Heart left ventricle (tissue), 16 donors: ENCODE data around the gene AP2A1. TPM values are rescaled to one million over a fixed set of nuclear protein-coding genes. Genes with fewer than 3 reads are reported as not detected.

Experiments used
- ATAC-seq, 4 donors: fragments of 200-7000 bp; cut with Tn5 transposase; one replicate each; pipeline ENCODE4 v1.9.1; 2020 to 2022; ENCODE audit warnings: moderate library complexity in 4 of 4, mild to moderate bottlenecking in 3 of 4, moderate number of reproducible peaks in 1 of 4
- DNase-seq, 5 donors: peaks; one replicate each; pipeline ENCODE4 v3.0.0-alpha.2; 2020
- H3K27ac ChIP-seq, 12 donors: fragments of 200-600 bp; sonication (generic) in 4 of 12; one replicate each; pipeline versions ENCODE4 v1.5.0 to v1.8.0; 2016 to 2022; ENCODE audit warnings: mild to moderate bottlenecking in 2 of 12
- H3K27me3 ChIP-seq, 9 donors: fragments of 200-600 bp; sonication (generic) in 2 of 9; one replicate each; pipeline versions ENCODE4 v1.5.1 to v1.8.0; 2016 to 2022; ENCODE audit warnings: mild to moderate bottlenecking in 3 of 9
- H3K36me3 ChIP-seq, 9 donors: fragments of 200-600 bp; sonication (generic) in 2 of 9; one replicate each; pipeline versions ENCODE4 v1.5.0 to v1.8.0; 2018 to 2022; ENCODE audit warnings: mild to moderate bottlenecking in 2 of 9
- H3K4me1 ChIP-seq, 12 donors: fragments of 200-600 bp; sonication (generic) in 4 of 12; one replicate each; pipeline versions ENCODE4 v1.5.0 to v1.8.0; 2016 to 2022; ENCODE audit warnings: mild to moderate bottlenecking in 3 of 12
- H3K4me3 ChIP-seq, 12 donors: fragments of 200-600 bp; sonication (generic) in 4 of 12; one replicate each; pipeline versions ENCODE4 v1.5.0 to v1.8.0; 2017 to 2022; ENCODE audit warnings: mild to moderate bottlenecking in 9 of 12, moderate library complexity in 4 of 12
- H3K9me3 ChIP-seq, 12 donors: fragments of 200-600 bp; sonication (generic) in 4 of 12; one replicate each; pipeline versions ENCODE4 v1.5.0 to v1.8.0; 2016 to 2022; ENCODE audit warnings: mild to moderate bottlenecking in 1 of 12
- CTCF ChIP-seq, 12 donors: fragments of 200-600 bp; sonication (generic) in 4 of 12; IDR thresholded peaks; one replicate each; pipeline versions ENCODE4 v1.5.0 to v1.8.0; 2018 to 2022; ENCODE audit warnings: antibody characterized with exemption in 12 of 12, mild to moderate bottlenecking in 5 of 12
- POLR2A ChIP-seq, 2 donors: fragments of 450-650 bp; IDR thresholded peaks; one replicate each; pipeline ENCODE4 v1.6.1; 2017; ENCODE audit warnings: antibody characterized with exemption in 2 of 2, mild to moderate bottlenecking in 2 of 2, moderate library complexity in 2 of 2
- WGBS, 4 donors: extraction: QIAGEN DNeasy Blood & Tissue Kit in 2 of 4; methylation state at CpG; one replicate each; pipeline versions ENCODE4 v1.1.5 to v1.1.7; 2013 to 2018; 5-methylcytosine and 5-hydroxymethylcytosine counted together
- intact Hi-C, 10 donors: fragments of 100-400 bp; cut with DNase I; formaldehyde crosslinking; loops; one replicate each; pipeline versions ENCODE4 v1.11.1 to v1.14.2; 2022
- polyA plus RNA-seq, 2 donors: library from polyadenylated mRNA; stranded (reverse); fragments of 200-250 nt; gene quantifications; one replicate each; pipeline ENCODE4 v1.2.3, GENCODE V29; 2013
- total RNA-seq, 9 donors: library from RNA; depleted of rRNA in 2 of 9; stranded (reverse); fragments of >200 nt in 2 of 9; fragmentation: NEBNext Ultra II Directional in 3 of 9; extraction: Animal tissue kit (Norgen Biotek cat#: 25700) in 3 of 9; gene quantifications; one replicate each; pipeline versions ENCODE4 v1.1.0 to v1.2.4, GENCODE V29; 2016 to 2023
- donor health status: ischemic (EF 13 %, LVEDD 7.1; RV severe dilation, severe dysfunction).
- donor health status: healthy with polysubstance abuse.
- donor health status: DM: no; HTN: yes; CAD: no.
- donor health status: DM: no; HTN: no; CAD: no.
- donor health status: ischemic (EF 25% LVEDD 6.9; RV normal size, moderate dysfunction).
- donor health status: ischemic (EF 25% LVEDD 5.7; RV mildly dilated, moderate dysfunction).
- donor health status: healthy.
- donor health status: DM: yes; HTN: yes; CAD: no.
- donor health status: ischemic (EF 35%, LVEDD 5.7; RV mildly dilated, moderate dysfunction).
- donor health status: nonischemic (EF 11% LVEDD 7.7; RV severe dilation, severe dysfunction).
- donor health status: DM: yes; HTN: yes; CAD: no.
- donor health status: PGD.
- donor health status: ischemic (EF 29% LVEDD 5.4; RV normal size, mild dysfunction).
- donor health status: nonischemic (EF 23%, LVEDD 6.1; RV moderate dilation, normal function).

The AP2A1 gene
- total and polyA plus RNA-seq, 11 donors, result 33.4 to 152 (median 70.5) TPM

DNA sequence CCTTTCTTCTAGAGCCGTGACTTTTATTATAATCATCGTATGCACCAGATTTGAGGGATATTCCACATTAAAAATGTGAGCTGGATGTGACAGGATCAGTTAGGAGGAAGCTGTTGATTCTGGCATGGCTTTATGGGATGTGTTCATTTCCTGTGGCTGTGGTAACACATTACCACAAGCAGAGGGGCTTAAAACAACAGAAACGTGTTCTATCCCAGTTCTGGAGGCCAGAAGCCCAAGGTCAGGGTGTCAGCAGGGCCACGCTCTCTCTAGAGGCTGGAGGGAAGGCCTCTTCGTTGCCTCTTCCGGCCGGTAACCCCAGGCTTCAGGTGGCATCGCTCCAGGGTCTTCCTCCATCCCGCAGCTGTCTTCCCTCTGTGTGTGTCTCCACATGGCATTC, 65.8 kb downstream of the AP2A1 start:
- peaks cover 4 to 97% (median 94%) of the 10 kb centered on the region in 9 donors for H3K36me3 ChIP-seq
- intact Hi-C loops, result no loop called here
- 66 to 76% (median 72%) methylated on average over 9 of the region's 9 CpGs for WGBS, 4 donors

DNA sequence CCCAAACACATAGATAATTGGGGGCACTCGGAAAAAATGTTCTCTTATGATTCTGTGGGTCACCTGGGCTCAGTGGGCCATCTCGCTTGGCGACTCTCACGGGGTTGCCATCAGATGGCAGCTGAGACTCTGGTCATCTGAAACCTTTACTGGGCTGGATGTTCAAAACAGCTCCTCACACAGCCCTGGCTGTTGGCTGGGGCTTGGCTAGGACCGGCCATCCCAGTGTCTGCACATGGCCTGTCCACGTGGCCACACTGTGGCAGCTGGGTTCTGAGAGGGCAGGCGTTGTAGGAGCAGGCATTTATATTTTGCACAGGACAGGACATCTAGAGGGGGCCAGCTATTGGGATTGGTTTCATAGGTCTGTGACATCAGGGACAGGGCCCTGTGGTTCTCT, 66.8 kb downstream of the AP2A1 start:
- Histone ChIP-seq H3K9me3 (no peaks in the 10 kb centered on the region), H3K36me3 (peaks cover 4 to 100% (median 96%) of the 10 kb centered on the region in 9 donors), H3K4me1 (peaks cover 0 to 16% (median 0%) of the 10 kb centered on the region in 12 donors), H3K27ac (no peak overlapping the region), H3K4me3 (no peak overlapping the region), H3K27me3 (no peaks in the 10 kb centered on the region)
- TF ChIP-seq CTCF (IDR thresholded peaks at IDR 0.05) (no peak), POLR2A (IDR thresholded peaks at IDR 0.05) (no peak)
- WGBS, 4 donors, result 89 to 95% (median 93%) methylated on average over 4 to 7 of the region's 7 CpGs
- DNase-seq, result no peak
- intact Hi-C loops, result no loop called here
- ATAC-seq, result no peak

More for the DNA sequence above, 65.8 kb downstream of the AP2A1 start:
- DNase-seq, result no peak
- Histone ChIP-seq H3K9me3 (no peaks in the 10 kb centered on the region), H3K4me3 (no peak overlapping the region), H3K4me1 (peaks cover 0 to 16% (median 0%) of the 10 kb centered on the region in 12 donors), H3K27me3 (no peaks in the 10 kb centered on the region), H3K27ac (peak overlapping the region in 1 of 12 donors; percentile 19)
- ATAC-seq, result no peak
- TF ChIP-seq CTCF (IDR thresholded peaks at IDR 0.05), result no peak
- TF ChIP-seq POLR2A (IDR thresholded peaks at IDR 0.05), result no peak

- Histone ChIP-seq H3K27me3 (no peaks in the 10 kb centered on the region), H3K9me3 (no peaks in the 10 kb centered on the region), H3K27ac (no peak overlapping the region), H3K4me1 (peaks cover 0 to 16% (median 0%) of the 10 kb centered on the region in 12 donors), H3K4me3 (no peak overlapping the region), H3K36me3 (peaks cover 4 to 97% (median 90%) of the 10 kb centered on the region in 9 donors)
- TF ChIP-seq CTCF (IDR thresholded peaks at IDR 0.05) (no peak), POLR2A (IDR thresholded peaks at IDR 0.05) (no peak)
- intact Hi-C loops, result no loop called here
- no peak for ATAC-seq
- WGBS, 4 donors, result 95 to 97% (median 97%) methylated on average over 11 to 12 of the region's 12 CpGs
- DNase-seq, result no peak
Measured at GRCh38 chr19:49835562-49835961, 68.8 kb downstream of the AP2A1 start.

GRCh38 chr19:49836176-49837008, 69.6 kb downstream of the AP2A1 start:
- intact Hi-C loops, result no loop called here
- 93 to 98% (median 95%) methylated on average over 18 to 20 of the region's 20 CpGs for WGBS, 4 donors
- DNase-seq (no peak), ATAC-seq (no peak)
- H3K36me3 ChIP-seq, result peaks cover 4 to 97% (median 87%) of the 10 kb centered on the region in 9 donors
- H3K27ac ChIP-seq, result no peak overlapping the region
- no peaks in the 10 kb centered on the region for H3K9me3 ChIP-seq
- H3K27me3 ChIP-seq, result no peaks in the 10 kb centered on the region
- no peak overlapping the region for H3K4me3 ChIP-seq
- TF ChIP-seq POLR2A (IDR thresholded peaks at IDR 0.05), result no peak
- TF ChIP-seq CTCF (IDR thresholded peaks at IDR 0.05), result no peak
- H3K4me1 ChIP-seq, result peaks cover 0 to 16% (median 0%) of the 10 kb centered on the region in 12 donors
